ENCODE measurements around the gene NAV2.

- TF ChIP-seq, protein P1, sequence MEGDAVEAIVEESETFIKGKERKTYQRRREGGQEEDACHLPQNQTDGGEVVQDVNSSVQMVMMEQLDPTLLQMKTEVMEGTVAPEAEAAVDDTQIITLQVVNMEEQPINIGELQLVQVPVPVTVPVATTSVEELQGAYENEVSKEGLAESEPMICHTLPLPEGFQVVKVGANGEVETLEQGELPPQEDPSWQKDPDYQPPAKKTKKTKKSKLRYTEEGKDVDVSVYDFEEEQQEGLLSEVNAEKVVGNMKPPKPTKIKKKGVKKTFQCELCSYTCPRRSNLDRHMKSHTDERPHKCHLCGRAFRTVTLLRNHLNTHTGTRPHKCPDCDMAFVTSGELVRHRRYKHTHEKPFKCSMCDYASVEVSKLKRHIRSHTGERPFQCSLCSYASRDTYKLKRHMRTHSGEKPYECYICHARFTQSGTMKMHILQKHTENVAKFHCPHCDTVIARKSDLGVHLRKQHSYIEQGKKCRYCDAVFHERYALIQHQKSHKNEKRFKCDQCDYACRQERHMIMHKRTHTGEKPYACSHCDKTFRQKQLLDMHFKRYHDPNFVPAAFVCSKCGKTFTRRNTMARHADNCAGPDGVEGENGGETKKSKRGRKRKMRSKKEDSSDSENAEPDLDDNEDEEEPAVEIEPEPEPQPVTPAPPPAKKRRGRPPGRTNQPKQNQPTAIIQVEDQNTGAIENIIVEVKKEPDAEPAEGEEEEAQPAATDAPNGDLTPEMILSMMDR (IDR thresholded peaks at IDR 0.05; ENCODE audit: poor library complexity, severe bottlenecking): no peak
- TF ChIP-seq POLR2AphosphoS5 (IDR thresholded peaks at IDR 0.05): no peak
- no peak for TF ChIP-seq MXI1 (conservative IDR thresholded peaks at IDR 0.05; ENCODE audit: poor library complexity, severe bottlenecking)
- TF ChIP-seq SMC3 (conservative IDR thresholded peaks at IDR 0.05; ENCODE audit: poor library complexity): no peak
- no peak for TF ChIP-seq EZH2 (IDR thresholded peaks at IDR 0.05; ENCODE audit: borderline replicate concordance, insufficient read depth, low read length, poor library complexity, severe bottlenecking)
- no peak for TF ChIP-seq TAF1 (IDR thresholded peaks at IDR 0.05; ENCODE audit: low read depth)
- TF ChIP-seq EP300 (conservative IDR thresholded peaks at IDR 0.05; ENCODE audit: poor library complexity, severe bottlenecking): no peak
- TF ChIP-seq RAD21 (conservative IDR thresholded peaks at IDR 0.05): no peak
- no peak for TF ChIP-seq REST (IDR thresholded peaks at IDR 0.05; ENCODE audit: borderline replicate concordance)
These were observed 262.2 kb downstream of the NAV2 start for GRCh38 chr11:19974886-19975285.

Measured in neural cell (in vitro differentiated cells).